HPDE6-E6E7 (cell line): ENCODE data around the gene PLCB4.

Experiments
- DNase-seq: peaks from one replicate; pipeline ENCODE4 v3.0.0; 2011; ENCODE audit warnings: missing footprints; ENCODE audit errors: extremely low spot score

PLCB4 gene

DNA sequence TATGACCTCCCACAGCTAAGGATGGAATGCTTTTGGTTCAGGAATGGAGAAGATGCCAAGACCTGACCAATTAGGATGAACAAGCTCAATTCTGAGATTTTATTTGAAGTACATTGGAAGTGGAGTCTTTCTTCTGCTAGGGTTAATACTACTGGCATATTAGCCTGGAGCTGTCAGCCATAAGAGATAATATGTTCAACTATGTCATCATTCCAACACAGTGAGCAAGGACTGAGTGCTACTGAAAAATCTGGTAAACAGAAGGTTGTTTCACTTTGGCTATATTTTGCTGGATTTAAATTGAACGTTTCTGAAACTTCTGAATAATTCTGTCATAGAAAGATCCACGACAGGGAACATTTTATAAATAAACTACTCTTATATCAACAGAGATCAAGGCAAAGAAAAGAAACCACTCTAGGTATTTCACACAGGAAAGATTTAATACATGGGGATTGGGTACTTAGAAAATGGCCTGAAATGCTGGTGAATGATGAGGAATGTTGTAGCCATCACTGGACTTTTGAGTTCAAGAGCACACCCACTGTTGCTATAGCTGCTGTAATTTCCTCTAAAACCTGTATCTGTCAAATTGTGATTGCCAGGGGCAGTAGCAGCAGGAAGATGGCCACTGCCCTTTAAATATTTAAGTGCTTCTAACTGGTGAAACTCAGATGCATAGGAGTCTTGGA is 200.5 kb downstream of the PLCB4 start:
- no peak for DNase-seq

DNA sequence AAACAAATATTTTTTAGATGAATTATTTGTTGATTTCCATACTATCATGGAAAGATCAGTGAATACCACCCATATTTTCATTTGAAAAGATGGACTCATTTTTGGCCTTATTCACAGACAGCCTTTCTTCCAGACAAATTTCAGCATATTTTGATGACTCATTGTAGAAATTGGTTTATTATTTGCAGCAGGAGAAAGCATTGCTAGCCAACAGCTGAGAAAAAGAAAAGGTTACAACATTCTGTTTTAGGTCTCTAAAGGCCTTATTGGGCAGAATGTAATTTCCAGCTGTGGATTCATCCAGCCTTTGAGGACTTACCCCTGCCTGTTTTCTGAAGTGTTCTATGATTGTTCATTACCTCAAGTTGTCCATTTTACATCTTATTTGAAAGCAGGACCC is 201.9 kb downstream of the PLCB4 start:
- DNase-seq, result no peak

DNA sequence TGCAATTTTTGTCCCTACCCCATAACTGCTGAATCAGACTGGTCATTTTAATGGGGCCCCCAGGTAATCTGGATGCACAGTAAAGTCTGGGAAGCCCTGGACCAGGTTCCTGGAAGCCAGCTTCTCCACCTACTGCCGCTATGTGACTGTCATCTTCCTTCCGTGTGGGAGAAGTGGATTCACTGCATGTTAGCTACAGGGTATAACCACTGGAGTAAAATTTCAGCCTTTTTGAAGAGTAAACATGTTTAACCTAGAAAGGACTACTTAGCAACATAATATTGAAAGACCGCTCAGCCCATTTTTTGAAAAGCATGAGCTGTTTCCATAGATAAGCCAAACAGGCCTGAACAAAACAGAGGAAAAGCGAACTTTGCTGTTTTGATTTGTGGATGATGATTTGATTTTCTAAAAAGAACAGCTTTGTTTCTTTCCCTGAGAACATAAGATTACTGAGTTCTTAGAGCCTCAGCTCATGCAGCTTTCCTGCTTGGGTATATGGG is 208.1 kb downstream of the PLCB4 start:
- no peak for DNase-seq

DNA sequence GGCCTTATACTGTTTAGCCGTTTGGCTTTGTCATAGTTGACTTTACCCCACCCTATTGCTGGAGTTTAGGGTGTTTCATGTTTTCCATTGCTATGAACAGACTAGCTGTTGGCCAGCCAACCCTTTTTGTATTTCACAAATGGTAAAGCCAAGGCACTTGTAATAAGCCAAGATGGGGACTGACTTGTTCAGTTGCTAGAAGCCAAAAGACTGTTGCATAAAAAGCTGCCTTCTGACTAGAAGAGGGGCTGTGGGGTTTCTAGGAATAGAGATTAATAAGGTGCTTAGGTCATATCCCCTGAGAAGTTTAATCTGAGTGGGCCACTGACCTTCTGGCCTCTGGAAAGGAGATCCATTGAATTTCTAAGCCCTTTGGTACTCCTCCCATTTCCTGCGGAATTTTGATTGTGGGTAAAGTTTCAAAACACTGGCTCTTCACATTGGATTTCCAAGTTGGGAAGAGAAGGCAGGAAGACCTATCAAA is 211.1 kb downstream of the PLCB4 start:
- DNase-seq, result no peak

DNA sequence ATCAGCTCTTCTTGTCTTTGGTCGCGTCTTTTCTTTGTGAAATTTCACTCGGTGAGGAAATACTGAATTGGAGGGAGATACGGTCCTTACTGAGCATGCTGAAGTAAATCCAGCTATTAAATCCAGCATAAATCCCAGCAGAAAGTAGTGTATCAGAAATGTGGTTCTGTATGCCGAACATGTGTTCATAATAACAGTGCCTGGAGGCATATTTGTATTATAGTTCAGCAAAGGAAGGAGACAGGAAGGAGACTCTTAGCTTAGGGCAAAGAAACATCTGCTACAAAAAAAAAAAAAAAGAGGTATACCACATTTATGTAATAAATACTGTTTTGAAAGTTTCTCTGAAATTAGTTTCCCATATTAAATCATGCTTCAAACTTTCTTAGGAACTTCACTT is 211.8 kb downstream of the PLCB4 start:
- DNase-seq, result no peak

DNA sequence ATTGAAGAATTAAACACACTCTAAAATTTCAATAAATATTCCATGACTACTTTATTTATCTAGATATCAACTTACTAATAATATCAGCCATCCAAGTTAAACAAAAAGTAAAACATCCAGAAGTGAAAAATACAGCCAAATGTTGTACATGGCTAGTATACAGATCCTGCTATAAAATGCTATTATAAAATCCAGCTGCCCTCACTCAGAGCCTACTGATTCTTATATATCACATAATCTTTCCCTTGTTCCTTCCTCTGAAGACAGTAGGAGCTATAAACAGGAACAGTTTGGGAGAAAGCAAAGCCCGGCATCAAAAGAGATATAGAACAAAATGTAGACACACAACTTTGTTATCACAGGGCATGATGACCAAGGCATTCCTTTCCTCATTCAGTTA is 212.9 kb downstream of the PLCB4 start:
- DNase-seq, result no peak

DNA sequence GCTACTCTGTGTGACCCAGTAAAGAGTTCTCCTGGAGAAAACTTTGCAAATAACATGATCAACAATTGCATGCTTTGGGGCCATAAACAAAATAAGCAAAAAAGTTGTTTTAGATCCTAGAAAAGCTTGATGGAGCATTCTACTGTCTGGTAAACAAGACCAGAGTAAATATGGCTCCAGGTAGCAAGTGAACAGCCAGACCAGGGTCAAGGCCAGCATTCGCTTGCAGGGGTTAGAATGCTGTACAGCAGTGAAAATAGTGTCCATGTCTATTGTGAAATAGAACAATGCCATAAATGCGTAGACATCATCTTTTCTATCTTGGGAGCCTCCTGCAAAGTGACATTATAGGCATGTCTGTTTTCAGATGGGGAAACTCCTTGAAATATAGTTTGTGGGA is 216.7 kb downstream of the PLCB4 start:
- DNase-seq, result no peak

DNA sequence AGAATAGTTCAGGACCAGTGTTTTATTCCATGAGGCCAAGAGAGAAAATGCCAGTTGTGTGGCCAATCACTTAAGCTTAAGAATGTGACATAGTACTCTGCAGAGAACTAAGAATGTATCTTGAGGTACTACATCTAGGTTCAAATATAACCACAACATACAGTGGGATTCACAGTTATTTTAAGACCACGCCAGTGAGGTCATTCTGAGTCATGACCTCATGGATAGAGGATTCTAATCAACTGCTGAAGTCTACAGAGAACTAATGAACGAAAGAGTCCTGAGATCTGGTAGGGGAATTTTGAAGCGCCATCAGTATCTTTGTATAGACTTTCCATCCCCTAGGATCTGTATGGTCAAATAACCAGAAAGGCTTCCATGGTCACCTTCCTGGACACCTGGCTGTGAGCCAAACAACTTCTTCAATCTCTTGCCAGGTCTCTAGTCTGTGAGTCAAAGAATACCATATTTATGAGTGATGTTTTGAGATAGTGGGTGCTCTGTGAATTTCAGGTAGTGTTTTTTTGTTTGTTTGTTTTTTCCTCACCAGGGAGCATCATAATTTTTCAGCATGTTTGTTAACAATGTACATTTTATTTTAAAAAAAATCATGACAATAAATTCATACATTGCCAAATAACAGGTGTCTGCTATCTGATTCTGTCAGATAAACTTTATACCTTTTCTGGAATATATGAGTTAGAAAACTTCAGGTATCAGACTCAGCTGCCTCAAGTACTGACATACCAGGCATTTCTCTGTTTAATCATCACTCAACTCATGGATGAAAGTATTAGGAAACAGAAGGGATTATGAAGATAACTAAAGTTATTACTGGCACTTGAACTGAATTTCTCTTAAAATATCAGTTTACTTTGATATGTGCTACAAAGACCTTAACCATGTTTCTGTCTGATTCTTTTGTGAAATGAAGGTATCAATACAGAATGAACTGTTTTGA is 217.9 kb downstream of the PLCB4 start:
- DNase-seq, result no peak

DNA sequence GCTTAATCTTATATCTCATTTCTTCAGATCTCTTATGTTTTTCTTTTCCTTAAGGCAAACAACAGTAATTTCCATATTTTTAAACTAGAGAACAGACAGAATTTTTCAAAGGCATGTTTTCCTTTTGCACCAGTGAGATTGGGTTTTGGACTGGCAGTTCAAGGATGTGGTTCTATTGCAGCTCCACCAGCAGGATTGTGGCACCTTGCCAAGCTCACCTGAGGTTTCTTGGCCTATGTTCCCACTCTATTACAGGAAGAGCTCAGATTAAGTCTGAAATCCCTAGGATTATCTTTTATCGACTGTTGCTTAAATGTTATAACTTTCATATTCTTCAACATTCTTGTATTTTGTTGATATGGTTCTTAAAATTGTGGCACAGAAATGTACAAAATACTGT is 218.9 kb downstream of the PLCB4 start:
- no peak for DNase-seq

DNA sequence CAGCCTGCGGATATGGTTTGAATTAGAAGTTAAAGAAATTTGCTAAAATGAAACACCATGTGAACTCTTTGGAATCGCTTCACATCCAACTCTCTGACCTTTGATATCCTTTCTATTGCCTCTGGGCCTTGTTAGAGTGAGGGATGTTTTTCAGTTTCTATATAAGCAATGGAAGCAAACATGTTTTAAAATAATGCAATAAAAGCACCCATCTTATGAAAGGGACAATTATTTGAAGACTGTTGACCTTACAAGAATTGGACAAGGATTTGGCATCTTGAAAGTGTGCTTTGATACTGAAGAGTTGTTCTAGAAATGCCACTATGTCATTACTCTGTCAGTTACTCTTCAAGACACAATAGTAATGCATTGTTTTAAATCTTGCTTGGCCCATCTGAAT is 221.4 kb downstream of the PLCB4 start:
- DNase-seq, result no peak

DNA sequence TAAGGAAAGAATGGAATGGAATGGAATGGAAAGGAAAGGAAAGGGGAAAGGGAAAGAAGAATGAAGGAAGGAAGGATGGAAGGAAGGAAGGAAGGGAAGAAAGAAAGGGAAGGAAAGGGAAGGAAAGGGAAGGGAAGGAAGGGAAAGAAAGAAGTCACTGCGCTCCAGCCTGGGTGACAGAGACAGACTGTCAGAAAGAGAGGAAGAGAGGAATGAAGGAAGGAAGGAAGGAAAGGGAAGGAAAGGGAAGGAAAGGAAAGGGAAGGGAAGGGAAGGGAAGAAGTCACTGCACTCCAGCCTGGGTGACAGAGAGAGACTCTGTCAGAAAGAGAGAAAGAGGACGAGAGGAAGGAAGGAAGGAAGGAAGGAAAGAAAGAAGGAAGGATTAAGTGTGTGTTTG is 224.3 kb downstream of the PLCB4 start:
- DNase-seq, result no peak

DNA sequence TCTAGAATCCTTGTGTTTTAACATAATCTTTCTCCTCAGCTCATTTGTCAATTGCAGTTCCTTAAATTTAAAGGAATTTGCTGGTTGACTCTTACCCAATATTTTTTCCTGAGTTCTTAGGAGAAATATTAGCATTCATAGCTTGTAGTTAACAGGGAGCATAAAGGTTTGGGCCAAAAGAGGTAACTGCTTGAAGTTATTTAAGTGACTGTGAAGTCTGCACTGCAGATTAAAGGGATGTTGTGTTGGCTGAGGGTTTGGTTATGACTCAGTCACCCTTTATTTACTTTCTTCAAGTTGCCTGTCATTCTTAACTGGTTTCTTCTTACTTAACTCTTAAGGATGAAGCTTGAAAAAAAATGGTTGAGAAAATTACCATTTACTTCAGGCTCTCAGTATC is 225.2 kb downstream of the PLCB4 start:
- DNase-seq, result peak; percentile 35

DNA sequence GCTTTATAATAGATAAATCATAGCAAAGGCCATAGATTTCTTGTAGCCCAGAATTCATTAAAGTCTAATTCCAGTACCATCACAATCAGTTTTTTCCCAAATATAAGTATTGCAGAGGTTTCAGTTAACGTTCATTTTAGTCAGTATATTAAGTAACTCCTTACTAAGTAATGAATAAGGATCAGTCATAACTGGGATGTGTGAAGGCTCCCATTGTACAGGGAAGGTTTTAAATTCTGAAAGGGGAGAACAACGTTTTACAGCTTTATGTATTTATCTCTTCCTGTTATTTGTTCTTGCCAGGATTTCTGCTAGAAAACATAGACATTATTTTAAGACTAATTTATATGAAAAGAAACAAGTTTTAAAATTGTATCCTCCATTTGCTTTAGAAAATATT is 230.0 kb downstream of the PLCB4 start:
- DNase-seq, result no peak

DNA sequence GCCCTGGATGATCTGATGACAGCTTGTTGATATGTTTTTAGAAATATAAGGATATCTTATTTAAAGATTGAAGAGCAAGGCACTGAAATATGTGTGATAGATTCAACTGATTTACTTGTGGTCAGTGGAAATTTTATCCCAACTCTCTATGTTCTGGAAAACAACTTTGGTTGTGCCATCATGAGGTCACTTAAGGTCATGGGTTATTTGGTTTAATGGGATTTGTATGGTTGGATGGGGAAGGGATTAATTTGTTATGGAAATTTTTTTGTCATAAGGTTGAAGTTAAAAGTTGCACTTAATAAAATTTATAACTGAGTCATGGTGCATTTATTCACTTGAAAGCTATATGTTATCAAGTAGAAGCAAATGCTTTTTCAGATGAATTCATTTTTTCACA is 231.2 kb downstream of the PLCB4 start:
- DNase-seq, result no peak

DNA sequence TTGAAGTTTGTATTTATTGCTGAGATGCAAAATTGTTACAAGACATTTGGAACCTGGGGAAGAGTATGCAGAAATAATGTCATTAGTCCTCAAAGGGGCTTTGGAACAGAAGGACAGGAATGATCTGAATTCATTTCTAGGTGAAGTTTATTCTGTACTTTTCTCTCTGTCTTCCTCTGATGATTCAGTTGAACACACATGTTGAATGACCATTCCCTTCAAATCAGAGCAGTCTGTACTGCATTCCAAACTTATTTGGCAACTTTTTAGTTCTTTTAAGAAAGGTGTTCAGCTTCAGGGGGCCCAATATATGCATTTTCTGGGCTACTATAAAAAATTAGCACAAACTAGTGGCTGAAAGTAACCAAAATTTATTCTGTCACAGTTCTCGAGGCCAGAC is 231.6 kb downstream of the PLCB4 start:
- DNase-seq, result no peak

DNA sequence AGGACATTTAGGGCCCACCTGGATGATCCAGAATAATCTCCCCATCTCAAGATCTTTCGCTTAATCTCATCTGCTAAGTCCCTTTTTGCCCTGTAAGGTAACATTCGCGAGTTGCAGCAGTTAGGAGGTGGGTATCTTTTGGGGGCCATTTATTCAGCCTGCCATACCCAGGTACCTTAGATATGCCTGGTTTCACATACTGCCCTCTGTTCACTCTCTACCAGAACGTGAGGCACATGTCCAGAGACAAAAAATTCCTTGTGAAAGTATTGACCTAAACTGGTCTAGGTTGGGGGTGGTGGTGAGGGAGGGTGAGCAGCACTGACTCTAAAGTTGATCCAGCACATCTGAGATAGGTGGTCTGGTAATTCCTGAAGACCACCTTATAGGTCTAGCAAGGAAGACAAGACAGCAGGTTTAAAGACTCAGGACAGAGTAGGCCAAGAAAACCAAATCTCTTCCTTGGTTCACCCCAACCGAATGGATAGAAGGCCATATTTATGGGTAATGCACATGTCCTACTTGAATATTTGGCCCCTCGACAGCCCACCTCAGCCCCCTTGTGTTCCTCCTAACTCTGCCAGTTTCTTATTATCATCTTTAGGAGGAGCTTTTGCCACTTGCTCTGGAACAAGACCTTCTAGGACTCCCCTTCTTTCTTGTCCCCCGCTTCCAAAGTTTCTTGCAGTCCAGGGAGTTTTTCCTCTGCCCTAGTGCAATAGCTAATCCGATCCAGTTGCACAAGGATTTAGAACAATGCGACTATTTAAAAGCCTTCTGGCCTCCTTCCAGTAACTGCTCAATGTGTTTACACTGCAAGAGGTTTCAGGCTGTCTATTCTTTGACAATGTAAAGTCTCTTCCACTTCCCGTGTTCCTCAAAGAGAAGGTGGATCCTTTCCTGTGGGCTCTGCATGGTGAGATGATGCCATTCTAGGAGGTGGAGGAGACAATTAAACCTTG is 232.5 kb downstream of the PLCB4 start:
- no peak for DNase-seq

DNA sequence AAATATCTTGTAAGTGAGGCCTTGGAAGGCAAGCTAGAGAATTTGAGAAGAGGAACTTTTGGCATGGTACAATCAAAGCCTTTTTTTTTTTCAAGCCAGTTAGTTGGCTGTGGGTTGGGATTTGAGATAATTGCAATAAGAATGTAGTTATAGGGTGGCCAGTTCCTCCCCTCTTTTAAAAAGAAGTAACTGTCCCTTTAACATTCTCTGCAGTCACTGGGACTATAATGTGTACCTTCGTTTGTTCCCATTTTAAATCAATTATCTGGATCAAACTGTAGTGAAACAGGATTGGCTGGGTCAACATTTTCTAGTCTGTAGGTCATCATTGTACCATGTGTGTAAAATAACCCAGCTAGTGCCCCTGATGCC is 233.2 kb downstream of the PLCB4 start:
- DNase-seq, result no peak

DNA sequence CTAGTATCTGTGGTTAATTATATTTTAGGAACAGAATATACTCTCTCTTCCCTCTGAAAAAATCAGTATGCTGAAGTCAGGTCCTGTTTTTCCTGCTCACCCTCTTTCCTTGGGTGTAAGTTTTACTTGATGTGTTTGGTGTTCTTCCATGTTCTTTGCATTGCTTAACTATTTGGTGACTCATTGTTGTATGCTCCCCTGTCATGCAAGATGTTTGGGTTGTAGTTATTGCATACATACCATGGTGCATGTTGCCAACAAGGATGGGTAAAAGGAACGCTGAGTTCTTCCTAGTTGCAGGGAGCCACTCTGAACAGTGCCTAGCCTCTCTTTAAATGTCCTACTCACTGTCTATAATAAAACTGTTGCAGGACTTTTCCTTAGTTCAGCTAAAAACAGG is 237.6 kb downstream of the PLCB4 start:
- peak; percentile 38 for DNase-seq

DNA sequence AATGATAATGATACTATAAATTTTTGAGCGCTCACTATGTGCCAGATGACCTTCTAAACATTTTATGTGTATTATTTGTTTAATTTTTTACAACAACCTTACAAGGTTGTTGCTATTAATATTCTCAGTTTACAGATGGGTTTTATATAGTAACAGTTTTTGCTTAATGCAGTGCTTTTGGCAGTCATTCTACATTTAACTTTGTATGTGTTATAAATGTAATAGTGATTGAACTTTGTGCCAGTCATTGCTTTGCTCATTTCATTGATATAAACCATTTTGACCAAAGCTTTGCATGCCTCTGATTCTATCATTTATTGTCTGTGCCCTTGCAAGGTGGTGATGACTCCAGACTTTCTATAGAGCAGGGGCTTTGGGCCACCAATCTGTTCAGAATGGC is 239.2 kb downstream of the PLCB4 start:
- no peak for DNase-seq

DNA sequence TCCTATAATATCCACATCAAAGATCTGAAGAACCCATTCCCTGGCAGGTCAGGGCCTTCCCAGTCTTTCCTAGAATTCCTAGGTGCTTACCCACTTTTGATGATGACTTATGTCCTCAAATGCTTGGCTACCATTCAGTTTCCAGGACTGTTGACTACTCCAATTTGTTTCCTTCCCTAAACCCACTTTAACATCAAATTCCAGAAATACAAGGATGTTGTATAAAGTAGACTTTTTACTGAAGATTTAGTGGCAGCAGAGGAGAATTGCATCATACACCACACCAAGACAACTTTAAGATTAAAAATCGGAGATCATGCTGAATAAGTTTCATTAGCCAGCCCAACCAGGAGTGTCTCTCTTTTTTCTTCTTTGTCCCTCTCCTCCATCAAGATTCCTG is 242.2 kb downstream of the PLCB4 start:
- DNase-seq, result no peak

DNA sequence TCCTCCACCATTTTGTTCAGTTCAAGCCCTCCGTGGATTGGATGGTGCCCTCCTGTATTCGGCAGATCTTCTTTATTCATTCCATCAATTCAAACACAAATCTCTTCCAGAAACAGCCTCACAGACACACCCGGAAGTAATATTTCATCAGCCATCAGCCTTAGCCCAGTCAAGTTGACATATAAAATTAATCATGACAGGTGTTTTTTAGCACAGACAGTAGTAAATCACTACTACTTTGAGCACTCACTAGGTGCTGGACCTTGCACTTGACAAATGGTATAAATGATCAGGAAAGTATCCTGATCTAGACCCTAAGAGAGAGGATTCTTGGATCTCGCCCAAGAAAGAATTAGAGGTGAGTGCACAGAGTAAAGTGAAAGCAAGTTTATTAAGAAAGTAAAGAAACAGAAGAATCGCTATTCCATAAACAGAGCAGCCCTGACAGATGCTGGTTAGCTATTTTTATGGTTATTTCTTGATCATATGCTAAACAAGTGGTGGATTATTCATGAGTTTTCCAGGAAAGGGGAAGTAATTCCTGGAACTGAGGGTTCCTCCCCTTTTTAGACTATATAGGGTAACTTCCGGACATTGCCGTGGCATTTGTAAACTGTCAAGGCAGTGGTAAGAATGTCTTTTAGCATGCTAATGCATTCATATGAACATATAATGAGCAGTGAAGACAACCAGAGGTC is 250.9 kb downstream of the PLCB4 start:
- no peak for DNase-seq
